ENCODE measurements around the gene MAP3K4. TPM values are rescaled to one million over a fixed set of nuclear protein-coding genes. Genes with fewer than 3 reads are reported as not detected.

The MAP3K4 gene
- total RNA-seq, 2 experiments from 2014 or later = 30.3 to 38.7 TPM

- Histone ChIP-seq H3K9me2 (ENCODE audit: insufficient read depth, low read length) (no peaks in the 10 kb centered on the region), H3K4me3 (ENCODE audit: low read depth, low read length, poor library complexity, severe bottlenecking) (no peak overlapping the region), H3K4me2 (ENCODE audit: low read length) (no peak overlapping the region), H3K4me1 (ENCODE audit: insufficient read depth, low read length, poor library complexity, severe bottlenecking) (no peaks in the 10 kb centered on the region), H2AFZ (ENCODE audit: low read length) (no peak overlapping the region), H4K20me1 (ENCODE audit: insufficient read depth, low read length) (no peaks in the 10 kb centered on the region), H3K79me2 (ENCODE audit: insufficient read depth, low read depth, low read length) (no peaks in the 10 kb centered on the region), H3K9me3 (ENCODE audit: low read length) (no peaks in the 10 kb centered on the region), H3K27ac (ENCODE audit: low read depth, low read length, poor library complexity, severe bottlenecking) (no peak overlapping the region), H3K36me3 (ENCODE audit: insufficient read depth, low read length) (no peaks in the 10 kb centered on the region; the same call in 1 of the 2 replicates)
- no TSS peak for BruUV-seq (replicated peaks)
- POLR2A ChIA-PET = interaction anchor here (0.6 kb wide), 2 partner anchors 65 to 245 kb away, joined by 3 read pairs; no protein-coding TSS in a partner anchor
- CTCF ChIA-PET (ENCODE audit: unreplicated experiment) = no interaction called here
- DNase-seq (ENCODE audit: low spot score) = no peak
- intact Hi-C loops (cut with micrococcal nuclease; ENCODE audit: unreplicated experiment) = no loop called here
- TF ChIP-seq EZH2phosphoT487 (IDR thresholded peaks at IDR 0.05; ENCODE audit: borderline replicate concordance, low read depth, low read length) (no peak), CTCF (conservative IDR thresholded peaks at IDR 0.05; ENCODE audit: low read length) (no peak)
Observed at GRCh38 chr6:161125591-161125990, 134.0 kb downstream of the MAP3K4 start.

- H3K4me2 ChIP-seq (ENCODE audit: low read length) = no peak overlapping the region
- H3K36me3 ChIP-seq (ENCODE audit: insufficient read depth, low read length) = no peaks in the 10 kb centered on the region; the same call in 1 of the 2 replicates
- no TSS peak for BruUV-seq (replicated peaks)
- H4K20me1 ChIP-seq (ENCODE audit: insufficient read depth, low read length) = no peaks in the 10 kb centered on the region
- no peaks in the 10 kb centered on the region for H3K9me3 ChIP-seq (ENCODE audit: low read length)
- TF ChIP-seq EZH2phosphoT487 (IDR thresholded peaks at IDR 0.05; ENCODE audit: borderline replicate concordance, low read depth, low read length) (no peak), CTCF (conservative IDR thresholded peaks at IDR 0.05; ENCODE audit: low read length) (no peak)
- DNase-seq (ENCODE audit: low spot score) = no peak
- POLR2A ChIA-PET = no interaction called here
- no peak overlapping the region for H2AFZ ChIP-seq (ENCODE audit: low read length)
- intact Hi-C loops (cut with micrococcal nuclease; ENCODE audit: unreplicated experiment) = no loop called here
- no peak overlapping the region for H3K4me3 ChIP-seq (ENCODE audit: low read depth, low read length, poor library complexity, severe bottlenecking)
- H3K4me1 ChIP-seq (ENCODE audit: insufficient read depth, low read length, poor library complexity, severe bottlenecking) = no peaks in the 10 kb centered on the region
- H3K79me2 ChIP-seq (ENCODE audit: insufficient read depth, low read depth, low read length) = no peaks in the 10 kb centered on the region
- H3K27ac ChIP-seq (ENCODE audit: low read depth, low read length, poor library complexity, severe bottlenecking) = no peak overlapping the region
- CTCF ChIA-PET (ENCODE audit: unreplicated experiment) = no interaction called here
- H3K9me2 ChIP-seq (ENCODE audit: insufficient read depth, low read length) = no peaks in the 10 kb centered on the region
Observed at GRCh38 chr6:161127071-161127740, 135.6 kb downstream of the MAP3K4 start.

- Histone ChIP-seq H3K27ac (ENCODE audit: low read depth, low read length, poor library complexity, severe bottlenecking) (no peak overlapping the region), H3K79me2 (ENCODE audit: insufficient read depth, low read depth, low read length) (no peaks in the 10 kb centered on the region), H3K4me1 (ENCODE audit: insufficient read depth, low read length, poor library complexity, severe bottlenecking) (no peaks in the 10 kb centered on the region), H4K20me1 (ENCODE audit: insufficient read depth, low read length) (no peaks in the 10 kb centered on the region), H3K36me3 (ENCODE audit: insufficient read depth, low read length) (no peaks in the 10 kb centered on the region; the same call in 1 of the 2 replicates), H3K4me3 (ENCODE audit: low read depth, low read length, poor library complexity, severe bottlenecking) (no peak overlapping the region), H2AFZ (ENCODE audit: low read length) (no peak overlapping the region), H3K4me2 (ENCODE audit: low read length) (no peak overlapping the region), H3K9me3 (ENCODE audit: low read length) (no peaks in the 10 kb centered on the region), H3K9me2 (ENCODE audit: insufficient read depth, low read length) (no peaks in the 10 kb centered on the region)
- no TSS peak for BruUV-seq (replicated peaks)
- intact Hi-C loops (cut with micrococcal nuclease; ENCODE audit: unreplicated experiment) = no loop called here
- ChIA-PET POLR2A (no interaction called here), CTCF (ENCODE audit: unreplicated experiment) (no interaction called here)
- DNase-seq (ENCODE audit: low spot score) = no peak
- TF ChIP-seq EZH2phosphoT487 (IDR thresholded peaks at IDR 0.05; ENCODE audit: borderline replicate concordance, low read depth, low read length) (no peak), CTCF (conservative IDR thresholded peaks at IDR 0.05; ENCODE audit: low read length) (no peak)
Observed at GRCh38 chr6:161128230-161128629, 136.7 kb downstream of the MAP3K4 start.
